ENCODE data around the gene ITPK1. TPM values are rescaled to one million over a fixed set of nuclear protein-coding genes. Genes with fewer than 3 reads are reported as not detected.

The ITPK1 gene
- total and polyA plus RNA-seq, 2 experiments from 2014 or later = 35.9 to 101 TPM

DNA sequence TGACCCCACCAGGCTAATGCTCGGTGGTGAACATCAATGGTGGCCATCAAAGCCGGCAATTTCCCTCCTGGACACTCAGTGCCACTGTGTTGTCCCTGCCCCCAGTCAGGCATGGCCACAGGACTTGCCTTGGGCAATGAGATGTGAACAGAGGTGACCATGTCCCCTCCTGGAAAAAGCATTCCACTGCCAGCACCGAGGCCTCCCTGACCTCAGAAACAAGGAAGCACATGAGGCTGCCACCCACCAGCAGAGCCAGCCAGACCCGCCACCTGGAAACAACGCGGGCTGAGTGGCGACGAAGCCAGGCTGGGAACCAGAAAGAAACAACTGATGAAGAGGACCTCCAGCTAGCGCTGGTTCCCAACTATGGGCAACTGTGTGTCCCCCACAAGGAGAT is 31.8 kb downstream of the ITPK1 start:
- Histone ChIP-seq H4K20me1 (replicated peaks; ENCODE audit: insufficient read depth) (peaks cover 20% of the 10 kb centered on the region), H3K36me3 (ENCODE audit: insufficient read depth) (no peaks in the 10 kb centered on the region), H3F3A (replicated peaks; ENCODE audit: low read depth) (no peaks in the 10 kb centered on the region), H3K27me3 (ENCODE audit: insufficient read depth) (no peaks in the 10 kb centered on the region), H2AFZ (no peak overlapping the region), H3K4me1 (ENCODE audit: insufficient read depth) (peaks cover 15% of the 10 kb centered on the region), H3K27ac (ENCODE audit: low read depth) (no peak overlapping the region), H3K79me2 (replicated peaks; ENCODE audit: insufficient read depth) (peaks cover 98% of the 10 kb centered on the region), H3K9me2 (ENCODE audit: insufficient read depth) (no peaks in the 10 kb centered on the region), H3K4me3 (no peak overlapping the region), H3K4me2 (no peak overlapping the region)
- Mint-ChIP-seq H3K4me3 (no peak overlapping the region), H3K36me3 (ENCODE audit: low read depth) (peaks cover 24% of the 10 kb centered on the region), H3K27ac (no peak overlapping the region; the same call in 1 of the 2 replicates), H3K4me1 (peaks cover 33% of the 10 kb centered on the region), H3K27me3 (ENCODE audit: insufficient read depth, low read depth, poor library complexity) (peaks cover 11% of the 10 kb centered on the region), H3K9me3 (no peaks in the 10 kb centered on the region; the same call in 2 of the 3 replicates)
- no peak for ATAC-seq
- TF ChIP-seq NANOG (IDR thresholded peaks at IDR 0.05; ENCODE audit: borderline replicate concordance) = no peak
- TF ChIP-seq ZNF462 (CRISPR knock-in tag; IDR thresholded peaks at IDR 0.05) = no peak
- no peak for TF ChIP-seq ZNF114 (CRISPR knock-in tag; IDR thresholded peaks at IDR 0.05)
- no peak for TF ChIP-seq REST (IDR thresholded peaks at IDR 0.05; ENCODE audit: unreplicated experiment)
- no peak for DNase-seq (ENCODE audit: low spot score)

Data from GM23338 (cell line).